ENCODE measurements around the gene PXMP2. TPM values are rescaled to one million over a fixed set of nuclear protein-coding genes. Genes with fewer than 3 reads are reported as not detected.

PXMP2 gene
- total RNA-seq: 23.6 to 25.2 TPM (median 25.0 TPM) in 3 replicates

DNA sequence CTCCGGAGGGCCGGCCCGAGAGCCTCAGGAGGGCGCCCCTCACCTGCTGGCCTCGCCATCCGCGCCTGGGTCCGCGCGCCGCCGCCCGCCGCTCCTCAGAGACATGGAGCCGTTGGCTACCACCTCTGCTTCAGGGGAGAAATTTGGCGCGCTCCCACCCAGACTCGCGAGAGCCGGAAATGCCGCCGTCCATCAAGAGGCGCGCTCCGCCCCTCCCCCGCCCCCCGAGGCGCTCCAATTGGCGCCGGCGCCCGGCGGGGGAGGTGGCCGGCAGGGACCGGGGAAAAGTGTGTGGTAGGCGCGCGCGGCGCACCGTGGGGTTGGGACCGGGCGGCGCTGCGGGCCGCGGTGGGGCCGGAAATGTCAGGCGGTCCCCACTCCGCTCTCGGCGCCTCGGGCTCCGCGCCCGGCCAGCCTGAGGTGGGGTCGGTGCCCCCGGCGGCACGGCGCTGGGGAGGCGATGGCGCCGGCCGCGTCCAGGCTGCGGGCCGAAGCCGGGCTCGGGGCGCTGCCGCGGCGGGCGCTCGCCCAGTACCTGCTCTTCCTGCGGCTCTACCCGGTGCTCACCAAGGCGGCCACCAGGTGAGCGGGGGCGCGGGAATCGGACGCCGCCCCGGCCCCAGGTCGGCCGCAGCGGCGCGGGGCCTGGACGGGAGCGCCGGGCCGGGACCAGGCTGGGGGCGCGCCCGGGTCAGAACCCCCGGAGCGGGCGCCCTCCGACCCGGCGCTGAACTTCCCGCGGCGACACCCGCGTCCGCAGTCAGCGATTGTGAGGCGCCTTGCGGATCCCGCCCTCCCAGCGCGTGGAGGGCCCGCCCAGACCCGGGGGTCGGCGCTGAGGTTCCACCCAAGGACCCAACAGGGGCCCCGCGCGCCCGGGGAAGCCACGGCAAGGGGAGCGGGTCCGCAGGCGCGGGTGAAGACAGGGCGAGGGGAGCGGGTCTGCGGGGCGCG lies at the start of gene PXMP2, which contains the start of gene POLE:
Gene PXMP2 (plus strand): TSS at position 377 of the 954 bp plus-strand sequence. CDS start 84 bp downstream, at position 461.
Gene POLE (minus strand): TSS at position 132 of the 954 bp plus-strand sequence. CDS start 27 bp downstream, at position 105.
- peaks cover 8% of the 10 kb centered on the region for H3K36me3 Mint-ChIP-seq
- peak within 1 kb of the TSS; percentile 71 for H3K4me3 Mint-ChIP-seq
- H3K4me1 Mint-ChIP-seq: peaks cover 12% of the 10 kb centered on the region
- H3K27ac Mint-ChIP-seq: peak within 1 kb of the TSS; percentile 75
- H3K27me3 Mint-ChIP-seq (ENCODE audit: low read depth): peaks cover 9% of the 10 kb centered on the region
- TF ChIP-seq, protein P1, sequence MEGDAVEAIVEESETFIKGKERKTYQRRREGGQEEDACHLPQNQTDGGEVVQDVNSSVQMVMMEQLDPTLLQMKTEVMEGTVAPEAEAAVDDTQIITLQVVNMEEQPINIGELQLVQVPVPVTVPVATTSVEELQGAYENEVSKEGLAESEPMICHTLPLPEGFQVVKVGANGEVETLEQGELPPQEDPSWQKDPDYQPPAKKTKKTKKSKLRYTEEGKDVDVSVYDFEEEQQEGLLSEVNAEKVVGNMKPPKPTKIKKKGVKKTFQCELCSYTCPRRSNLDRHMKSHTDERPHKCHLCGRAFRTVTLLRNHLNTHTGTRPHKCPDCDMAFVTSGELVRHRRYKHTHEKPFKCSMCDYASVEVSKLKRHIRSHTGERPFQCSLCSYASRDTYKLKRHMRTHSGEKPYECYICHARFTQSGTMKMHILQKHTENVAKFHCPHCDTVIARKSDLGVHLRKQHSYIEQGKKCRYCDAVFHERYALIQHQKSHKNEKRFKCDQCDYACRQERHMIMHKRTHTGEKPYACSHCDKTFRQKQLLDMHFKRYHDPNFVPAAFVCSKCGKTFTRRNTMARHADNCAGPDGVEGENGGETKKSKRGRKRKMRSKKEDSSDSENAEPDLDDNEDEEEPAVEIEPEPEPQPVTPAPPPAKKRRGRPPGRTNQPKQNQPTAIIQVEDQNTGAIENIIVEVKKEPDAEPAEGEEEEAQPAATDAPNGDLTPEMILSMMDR (IDR thresholded peaks at IDR 0.05; ENCODE audit: unreplicated experiment): no peak
- H3K9me3 Mint-ChIP-seq: peaks cover 8% of the 10 kb centered on the region
- peak; percentile 94 to 95 for DNase-seq (ENCODE audit: low spot score in 2 of 2, unreplicated experiment in 2 of 2)

DNA sequence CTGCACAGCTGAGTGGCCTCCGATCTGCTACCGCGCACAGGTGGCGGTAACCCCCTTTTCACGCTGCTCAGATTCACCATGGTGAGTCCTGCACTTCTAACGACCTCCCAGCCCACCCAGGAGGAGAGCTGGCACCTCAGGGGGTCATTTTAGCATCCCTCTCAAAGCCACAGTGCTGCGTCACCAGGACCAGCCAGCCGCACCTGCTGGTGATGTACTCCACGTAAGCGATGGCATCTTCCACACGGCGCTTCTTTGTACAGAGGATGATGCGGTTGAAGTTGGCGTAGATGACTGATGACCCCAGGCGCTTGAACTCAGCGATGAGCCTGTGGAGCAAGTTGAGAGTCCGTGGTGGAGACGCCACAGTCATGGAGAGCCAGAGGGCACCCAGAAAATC lies 49.6 kb upstream of the PXMP2 start:
- Mint-ChIP-seq H3K27ac (no peak overlapping the region), H3K4me3 (no peak overlapping the region), H3K4me1 (no peaks in the 10 kb centered on the region), H3K27me3 (ENCODE audit: low read depth) (no peaks in the 10 kb centered on the region), H3K9me3 (no peaks in the 10 kb centered on the region), H3K36me3 (peaks cover 37% of the 10 kb centered on the region)
- TF ChIP-seq, protein P1 (IDR thresholded peaks at IDR 0.05; ENCODE audit: unreplicated experiment): no peak
- no peak for DNase-seq (ENCODE audit: low spot score in 2 of 2, unreplicated experiment in 2 of 2)

DNA sequence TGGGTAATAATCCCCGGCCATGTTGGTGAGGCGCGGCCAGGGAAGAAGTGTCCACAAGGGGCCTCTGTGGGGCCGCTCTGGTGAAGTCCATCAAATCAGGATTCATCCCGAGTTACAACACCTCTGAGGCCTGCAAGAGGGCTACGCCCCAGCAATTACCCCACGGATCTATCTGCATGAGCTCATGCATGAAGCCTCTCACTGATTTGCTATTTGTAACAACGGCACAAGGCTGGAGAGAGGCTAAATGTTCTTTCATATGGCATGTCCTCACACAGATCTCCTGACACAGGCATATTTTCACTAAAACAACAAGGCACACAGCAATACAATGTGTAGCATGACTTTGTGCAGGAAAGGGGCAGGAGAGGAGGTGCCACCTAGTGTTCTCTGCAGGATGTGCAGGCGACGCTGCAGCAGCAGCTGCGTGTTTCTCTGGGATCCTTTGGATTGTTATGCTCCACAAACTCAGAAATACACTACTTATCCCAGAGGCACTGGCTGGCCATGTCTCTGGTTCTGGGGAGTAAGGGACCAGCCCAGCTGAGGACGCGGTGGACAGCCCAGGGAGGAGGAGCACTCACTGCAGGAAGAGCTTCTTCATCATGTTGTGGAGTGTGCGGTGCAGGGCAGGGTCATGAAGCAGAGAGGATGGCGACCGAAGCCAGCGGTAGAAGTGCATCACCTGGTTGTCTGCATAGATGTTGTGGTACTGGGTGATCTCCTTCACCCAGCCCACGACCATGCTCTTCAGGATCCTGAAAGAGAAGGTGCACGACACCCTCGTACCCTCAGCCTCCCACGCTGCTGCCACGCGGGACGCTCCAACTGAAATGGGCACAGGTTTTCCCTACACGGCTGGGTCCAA lies 48.6 kb upstream of the PXMP2 start:
- Mint-ChIP-seq H3K4me1 (no peaks in the 10 kb centered on the region), H3K36me3 (peaks cover 35% of the 10 kb centered on the region), H3K9me3 (no peaks in the 10 kb centered on the region), H3K4me3 (no peak overlapping the region), H3K27ac (peak overlapping the region; percentile 19), H3K27me3 (ENCODE audit: low read depth) (no peaks in the 10 kb centered on the region)
- TF ChIP-seq, protein P1 (IDR thresholded peaks at IDR 0.05; ENCODE audit: unreplicated experiment): peak; percentile 66
- no peak for DNase-seq (ENCODE audit: low spot score in 2 of 2, unreplicated experiment in 2 of 2)

DNA sequence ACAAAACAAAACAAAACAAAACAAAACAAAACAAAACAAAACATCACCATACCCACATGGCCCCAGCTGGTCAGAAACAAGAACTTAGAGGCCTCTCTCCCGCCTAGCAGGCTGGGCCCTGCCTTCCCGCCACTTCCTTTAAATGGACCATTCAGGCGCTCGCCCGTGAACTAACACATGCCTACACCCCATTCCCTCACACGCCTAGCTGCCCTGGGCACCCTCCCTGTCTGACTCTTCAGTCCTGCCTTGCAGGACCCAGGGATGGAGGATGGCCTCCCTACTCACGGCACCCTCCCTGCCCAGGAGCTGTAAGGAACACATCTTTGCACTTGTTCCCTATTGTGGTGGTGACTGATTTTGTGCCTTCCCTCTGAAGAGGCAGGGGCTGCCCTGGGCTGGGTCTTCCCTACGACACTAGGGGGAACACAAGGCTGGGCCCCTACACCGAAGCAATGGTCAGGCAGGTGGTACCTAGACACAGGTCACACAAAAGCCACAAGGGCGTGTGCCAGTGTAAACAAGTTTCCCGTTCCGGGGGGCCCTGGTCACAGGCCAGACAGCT lies 47.3 kb upstream of the PXMP2 start:
- H3K9me3 Mint-ChIP-seq: no peaks in the 10 kb centered on the region
- TF ChIP-seq, protein P1 (IDR thresholded peaks at IDR 0.05; ENCODE audit: unreplicated experiment): no peak
- H3K36me3 Mint-ChIP-seq: peaks cover 28% of the 10 kb centered on the region
- H3K4me1 Mint-ChIP-seq: no peaks in the 10 kb centered on the region
- H3K27ac Mint-ChIP-seq: no peak overlapping the region
- no peak overlapping the region for H3K4me3 Mint-ChIP-seq
- DNase-seq (ENCODE audit: low spot score in 2 of 2, unreplicated experiment in 2 of 2): no peak
- no peaks in the 10 kb centered on the region for H3K27me3 Mint-ChIP-seq (ENCODE audit: low read depth)

DNA sequence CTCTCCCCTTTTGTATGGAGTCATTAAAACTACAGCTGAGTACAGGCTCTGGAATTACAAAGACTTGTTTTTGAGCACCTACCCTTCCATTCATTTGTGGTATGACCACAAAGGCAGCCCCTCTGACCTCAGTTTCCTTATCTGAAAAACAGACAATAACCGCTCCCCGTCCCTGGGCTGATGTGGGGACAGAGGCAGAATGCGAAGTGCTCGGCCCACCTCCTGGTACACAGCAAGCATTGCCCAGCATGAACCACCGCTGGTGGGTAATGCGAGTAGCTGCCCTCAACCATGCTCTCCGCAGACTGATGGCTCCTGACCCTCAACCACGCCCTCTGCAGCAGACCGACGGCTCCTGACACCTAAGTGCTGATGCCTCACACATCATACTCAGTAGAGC lies 46.5 kb upstream of the PXMP2 start:
- Mint-ChIP-seq H3K27ac (no peak overlapping the region), H3K4me1 (no peaks in the 10 kb centered on the region), H3K9me3 (no peaks in the 10 kb centered on the region), H3K27me3 (ENCODE audit: low read depth) (no peaks in the 10 kb centered on the region), H3K4me3 (no peak overlapping the region), H3K36me3 (peaks cover 22% of the 10 kb centered on the region)
- TF ChIP-seq, protein P1 (IDR thresholded peaks at IDR 0.05; ENCODE audit: unreplicated experiment): no peak
- DNase-seq (ENCODE audit: low spot score in 2 of 2, unreplicated experiment in 2 of 2): no peak
